Glutamatergic neuron (in vitro differentiated cells): ENCODE results near the gene ZNF460. TPM values are rescaled to one million over a fixed set of nuclear protein-coding genes. Genes with fewer than 3 reads are reported as not detected.
A peak's percentile ranks its signal among the peaks of the same experiment; 100 is the strongest.

Source experiments
- DNase-seq: peaks from one replicate; pipeline ENCODE4 v3.0.0; 2022
- H3K27ac Mint-ChIP-seq: one replicate; pipeline ENCODE4 v1.8.0; 2020; ENCODE audit warnings: mild to moderate bottlenecking, mixed read lengths, inconsistent platforms; ENCODE audit not compliant: unreplicated experiment
- H3K27me3 Mint-ChIP-seq: one replicate; pipeline ENCODE4 v1.8.0; 2020; ENCODE audit warnings: mild to moderate bottlenecking, moderate library complexity, mixed read lengths, inconsistent platforms; ENCODE audit not compliant: unreplicated experiment
- H3K36me3 Mint-ChIP-seq: one replicate; pipeline ENCODE4 v1.8.0; 2020; ENCODE audit warnings: mild to moderate bottlenecking, mixed read lengths, inconsistent platforms; ENCODE audit not compliant: unreplicated experiment
- H3K4me1 Mint-ChIP-seq: one replicate; pipeline ENCODE4 v1.8.0; 2020; ENCODE audit warnings: mild to moderate bottlenecking, low read depth, mixed read lengths, inconsistent platforms; ENCODE audit not compliant: unreplicated experiment
- H3K4me3 Mint-ChIP-seq: one replicate; pipeline ENCODE4 v1.8.0; 2020; ENCODE audit warnings: mild to moderate bottlenecking, mixed read lengths, inconsistent platforms; ENCODE audit not compliant: unreplicated experiment
- H3K9me3 Mint-ChIP-seq: one replicate; pipeline ENCODE4 v1.8.0; 2020; ENCODE audit warnings: mild to moderate bottlenecking, moderate library complexity, mixed read lengths, inconsistent platforms; ENCODE audit not compliant: unreplicated experiment
- long read RNA-seq: library from polyadenylated mRNA; unstranded; transcript quantifications from one replicate; pipeline ENCODE4 v2.0.0, GENCODE V29; 2020; ENCODE audit not compliant: unreplicated experiment
- total RNA-seq: library from RNA; stranded (reverse); fragmentation: NEBNext Ultra II Directional; extraction: Animal tissue kit (Norgen Biotek cat#: 25700); gene quantifications from one replicate; pipeline ENCODE4 v1.2.1, GENCODE V29; 2021; ENCODE audit not compliant: unreplicated experiment
- TF ChIP-seq, protein P1 (sequence below): fragments of 200-600 bp; sonication (generic); IDR thresholded peaks from one replicate; pipeline ENCODE4 v1.5.0; 2021; ENCODE audit not compliant: partially characterized antibody, unreplicated experiment

ZNF460 gene
- total RNA-seq, result 62.1 TPM
- long read RNA-seq, result 0 reads

DNA sequence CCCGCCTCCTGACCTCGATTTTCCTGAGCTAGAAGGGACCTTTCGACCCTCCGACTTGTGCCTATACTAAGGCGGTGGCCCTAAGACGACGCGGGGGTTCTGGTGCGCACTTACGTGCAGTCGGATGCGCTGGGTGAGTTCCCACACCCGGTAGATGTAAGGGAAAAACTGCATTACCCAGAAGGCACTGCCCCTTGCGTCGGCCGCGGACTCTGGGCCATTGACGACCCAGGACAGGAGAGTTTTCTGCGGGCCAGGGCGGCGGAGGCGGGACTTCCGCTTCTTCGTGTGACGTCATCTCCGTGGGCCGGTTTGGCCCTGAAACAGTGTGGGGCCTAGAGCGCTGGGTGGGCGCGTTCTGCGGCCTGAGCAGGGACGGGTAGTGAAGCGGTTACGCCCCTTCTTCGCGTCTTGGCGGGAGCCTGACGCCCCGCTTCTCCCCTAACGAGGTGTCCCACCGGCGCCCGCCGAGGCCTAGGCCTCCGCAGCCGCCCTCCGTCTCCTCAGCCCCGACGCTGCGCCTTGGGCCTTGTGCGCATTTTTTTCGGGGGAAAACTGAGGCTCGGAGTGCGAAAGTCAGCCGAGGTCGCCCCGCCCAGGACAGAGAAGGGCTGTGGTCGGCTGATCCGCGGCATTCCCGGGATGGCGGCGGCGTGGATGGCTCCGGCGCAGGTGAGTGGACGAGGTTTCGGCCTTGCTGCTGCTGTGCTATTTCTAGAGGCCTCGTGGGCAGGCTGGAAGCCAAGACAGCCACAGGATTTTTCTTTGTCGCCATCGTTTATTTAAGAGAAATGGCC is at the start of gene ZNF460:
Gene ZNF460, plus strand, starts transcription at position 321 of the 797 bp plus-strand sequence. Its CDS starts 322 bp downstream, at position 643.
- peaks cover 8% of the 10 kb centered on the region for H3K9me3 Mint-ChIP-seq
- H3K4me3 Mint-ChIP-seq, result no peak within 1 kb of the TSS
- H3K27me3 Mint-ChIP-seq, result peaks cover 3% of the 10 kb centered on the region
- peak within 1 kb of the TSS; percentile 92 for H3K27ac Mint-ChIP-seq
- no peaks in the 10 kb centered on the region for H3K36me3 Mint-ChIP-seq
- TF ChIP-seq, protein P1, sequence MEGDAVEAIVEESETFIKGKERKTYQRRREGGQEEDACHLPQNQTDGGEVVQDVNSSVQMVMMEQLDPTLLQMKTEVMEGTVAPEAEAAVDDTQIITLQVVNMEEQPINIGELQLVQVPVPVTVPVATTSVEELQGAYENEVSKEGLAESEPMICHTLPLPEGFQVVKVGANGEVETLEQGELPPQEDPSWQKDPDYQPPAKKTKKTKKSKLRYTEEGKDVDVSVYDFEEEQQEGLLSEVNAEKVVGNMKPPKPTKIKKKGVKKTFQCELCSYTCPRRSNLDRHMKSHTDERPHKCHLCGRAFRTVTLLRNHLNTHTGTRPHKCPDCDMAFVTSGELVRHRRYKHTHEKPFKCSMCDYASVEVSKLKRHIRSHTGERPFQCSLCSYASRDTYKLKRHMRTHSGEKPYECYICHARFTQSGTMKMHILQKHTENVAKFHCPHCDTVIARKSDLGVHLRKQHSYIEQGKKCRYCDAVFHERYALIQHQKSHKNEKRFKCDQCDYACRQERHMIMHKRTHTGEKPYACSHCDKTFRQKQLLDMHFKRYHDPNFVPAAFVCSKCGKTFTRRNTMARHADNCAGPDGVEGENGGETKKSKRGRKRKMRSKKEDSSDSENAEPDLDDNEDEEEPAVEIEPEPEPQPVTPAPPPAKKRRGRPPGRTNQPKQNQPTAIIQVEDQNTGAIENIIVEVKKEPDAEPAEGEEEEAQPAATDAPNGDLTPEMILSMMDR, result peak; percentile 14
- peaks cover 12% of the 10 kb centered on the region for H3K4me1 Mint-ChIP-seq
- DNase-seq, result peak; percentile 98

- TF ChIP-seq, protein P1, result no peak
- no peaks in the 10 kb centered on the region for H3K36me3 Mint-ChIP-seq
- no peak for DNase-seq
- no peak overlapping the region for H3K4me3 Mint-ChIP-seq
- H3K27ac Mint-ChIP-seq, result no peak overlapping the region
- peaks cover 1% of the 10 kb centered on the region for H3K9me3 Mint-ChIP-seq
- H3K27me3 Mint-ChIP-seq, result peaks cover 4% of the 10 kb centered on the region
- H3K4me1 Mint-ChIP-seq, result peaks cover 4% of the 10 kb centered on the region
These were observed 48.6 kb upstream of the ZNF460 start for GRCh38 chr19:57231686-57232085.

DNA sequence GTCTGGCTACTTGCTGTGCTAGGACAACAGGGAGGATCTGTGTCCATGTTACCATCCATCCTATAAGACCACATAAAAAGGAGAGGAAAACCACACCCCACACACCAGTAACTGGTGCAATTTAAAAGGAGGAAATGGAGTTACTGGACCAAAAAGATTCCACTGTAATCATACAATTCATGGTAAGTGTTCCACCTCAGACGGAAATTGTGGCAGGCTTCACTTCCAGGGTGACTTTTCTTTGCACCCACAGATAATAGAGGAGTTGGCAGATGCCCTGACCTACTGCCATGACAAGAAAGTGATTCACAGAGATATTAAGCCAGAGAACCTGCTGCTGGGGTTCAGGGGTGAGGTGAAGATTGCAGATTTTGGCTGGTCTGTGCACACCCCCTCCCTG is 47.1 kb upstream of the ZNF460 start:
- H3K27ac Mint-ChIP-seq, result no peak overlapping the region
- H3K4me3 Mint-ChIP-seq, result no peak overlapping the region
- H3K36me3 Mint-ChIP-seq, result no peaks in the 10 kb centered on the region
- no peak for DNase-seq
- TF ChIP-seq, protein P1, result no peak
- H3K27me3 Mint-ChIP-seq, result peaks cover 1% of the 10 kb centered on the region
- peaks cover 4% of the 10 kb centered on the region for H3K4me1 Mint-ChIP-seq
- H3K9me3 Mint-ChIP-seq, result peaks cover 1% of the 10 kb centered on the region

GRCh38 chr19:57239982-57240310 is 40.3 kb upstream of the ZNF460 start:
- H3K9me3 Mint-ChIP-seq, result peaks cover 1% of the 10 kb centered on the region
- peaks cover 2% of the 10 kb centered on the region for H3K27me3 Mint-ChIP-seq
- TF ChIP-seq, protein P1, result no peak
- peaks cover 8% of the 10 kb centered on the region for H3K4me1 Mint-ChIP-seq
- DNase-seq, result no peak
- H3K4me3 Mint-ChIP-seq, result peak overlapping the region; percentile 92
- peaks cover 2% of the 10 kb centered on the region for H3K36me3 Mint-ChIP-seq
- H3K27ac Mint-ChIP-seq, result peak overlapping the region; percentile 95
